Pancreas (tissue), 10 donors: Measurements from ENCODE around the gene ARHGAP31. TPM values are rescaled to one million over a fixed set of nuclear protein-coding genes. Genes with fewer than 3 reads are reported as not detected.

Experiments
- ATAC-seq, 4 donors: fragments of 200-7000 bp; cut with Tn5 transposase; one replicate each; pipeline versions ENCODE4 v1.8.0 to v1.9.1; 2020; ENCODE audit warnings: mild to moderate bottlenecking in 4 of 4, moderate library complexity in 4 of 4
- DNase-seq, 6 donors: peaks; one replicate each; pipeline ENCODE4 v3.0.0-alpha.2; 2020
- FAIRE-seq: peaks from 2 replicates; lab custom pipeline; 2012; peaks lifted over from hg19 to GRCh38; lab: Jason Lieb, UNC
- H3K27ac ChIP-seq, 4 donors: fragments of 200-600 bp; sonication (generic); 1 replicate in 3 of 4; 2 replicates in 1 of 4; pipeline versions ENCODE4 v1.5.0 to v1.8.0; 2020
- H3K27me3 ChIP-seq, 4 donors: fragments of 200-600 bp; one replicate each; pipeline ENCODE4 v1.8.0; 2021
- H3K36me3 ChIP-seq, 3 donors: fragments of 200-600 bp; sonication (generic) in 1 of 3; one replicate each; pipeline versions ENCODE4 v1.5.0 to v1.8.0; 2020 to 2021
- H3K4me1 ChIP-seq, 3 donors: fragments of 200-600 bp; one replicate each; pipeline ENCODE4 v1.8.0; 2021
- H3K4me3 ChIP-seq, 4 donors: fragments of 200-600 bp; sonication (generic) in 2 of 4; one replicate each; pipeline versions ENCODE4 v1.5.0 to v1.8.0; 2020 to 2021
- H3K9me3 ChIP-seq, 4 donors: fragments of 200-600 bp; one replicate each; pipeline ENCODE4 v1.8.0; 2021
- CTCF ChIP-seq, 4 donors: fragments of 200-600 bp; sonication (generic) in 3 of 4; IDR thresholded peaks; one replicate each; pipeline versions ENCODE4 v1.5.0 to v1.8.0; 2021; ENCODE audit warnings: antibody characterized with exemption in 4 of 4
- WGBS, 2 donors: extraction: QIAGEN DNeasy Blood & Tissue Kit; methylation state at CpG; one replicate each; pipeline ENCODE4 v1.1.7; 2013; 5-methylcytosine and 5-hydroxymethylcytosine counted together
- intact Hi-C, 3 donors: fragments of 100-400 bp; cut with DNase I; formaldehyde crosslinking; loops; one replicate each; pipeline versions ENCODE4 v1.11.1 to v1.14.2; 2022
- polyA plus RNA-seq, 2 donors: library from polyadenylated mRNA; stranded (reverse); fragments of 200-250 nt; gene quantifications; one replicate each; pipeline ENCODE4 v1.2.3, GENCODE V29; 2013
- total RNA-seq, 6 donors: library from RNA; stranded (reverse); fragmentation: NEBNext Ultra II Directional in 4 of 6; extraction: Animal tissue kit (Norgen Biotek cat#: 25700) in 4 of 6; gene quantifications; one replicate each; pipeline versions ENCODE4 v1.2.1 to v1.2.4, GENCODE V29; 2021 to 2023
- donor health status: healthy with polysubstance abuse.
- donor health status: DM: no; HTN: no; CAD: no; lungs with moderate emphysema.
- donor health status: DM: no; HTN: no; CAD: no.
- donor health status: control.
- donor health status: control.
- donor health status: Bipolar disorder and iron deficiency.
- donor health status: DM: yes; HTN: yes; CAD: no.
- donor health status: DM: no; HTN: no; CAD: no.
- donor health status: DM: no; HTN: no; CAD: no.
- donor health status: DM: yes; HTN: yes; CAD: no.

The ARHGAP31 gene
- total and polyA plus RNA-seq, 8 donors = 1.5 to 8.3 (median 3.1) TPM

- no peak for DNase-seq
- FAIRE-seq = no peak
- Histone ChIP-seq H3K9me3 (no peaks in the 10 kb centered on the region), H3K4me3 (no peak overlapping the region), H3K27me3 (no peaks in the 10 kb centered on the region), H3K4me1 (peaks cover 0 to 8% (median 5%) of the 10 kb centered on the region in 3 donors), H3K27ac (no peak overlapping the region), H3K36me3 (no peaks in the 10 kb centered on the region)
- no peak for ATAC-seq
- intact Hi-C loops = no loop called here
- no peak for TF ChIP-seq CTCF (IDR thresholded peaks at IDR 0.05)
Measured at GRCh38 chr3:119297169-119297568, 3.0 kb downstream of the ARHGAP31 start.

GRCh38 chr3:119298565-119298941, 4.4 kb downstream of the ARHGAP31 start:
- Histone ChIP-seq H3K9me3 (no peaks in the 10 kb centered on the region), H3K27me3 (no peaks in the 10 kb centered on the region), H3K36me3 (no peaks in the 10 kb centered on the region), H3K4me1 (peaks cover 0 to 4% (median 0%) of the 10 kb centered on the region in 3 donors), H3K27ac (no peak overlapping the region), H3K4me3 (no peak overlapping the region)
- no peak for TF ChIP-seq CTCF (IDR thresholded peaks at IDR 0.05)
- 87 to 88% methylated on average over 11 of the region's 11 CpGs for WGBS, 2 donors
- DNase-seq (no peak), FAIRE-seq (no peak), ATAC-seq (no peak)
- intact Hi-C loops = no loop called here

GRCh38 chr3:119300991-119301391, 6.8 kb downstream of the ARHGAP31 start:
- Histone ChIP-seq H3K27me3 (no peaks in the 10 kb centered on the region), H3K4me3 (no peak overlapping the region), H3K9me3 (no peaks in the 10 kb centered on the region), H3K27ac (peak overlapping the region in 2 of 4 donors; percentile 12 to 15), H3K36me3 (no peaks in the 10 kb centered on the region), H3K4me1 (peaks cover 0 to 4% (median 0%) of the 10 kb centered on the region in 3 donors)
- WGBS, 2 donors = 81 to 82% methylated on average over 5 of the region's 5 CpGs
- peak in 3 of 4 donors; percentile 17 to 79 (median 46) for ATAC-seq
- no peak for DNase-seq
- no peak for TF ChIP-seq CTCF (IDR thresholded peaks at IDR 0.05)
- no peak for FAIRE-seq
- intact Hi-C loops = no loop called here

GRCh38 chr3:119301662-119302061, 7.5 kb downstream of the ARHGAP31 start:
- Histone ChIP-seq H3K27me3 (no peaks in the 10 kb centered on the region), H3K9me3 (no peaks in the 10 kb centered on the region), H3K4me3 (no peak overlapping the region), H3K27ac (peak overlapping the region in 1 of 4 donors; percentile 15), H3K4me1 (no peaks in the 10 kb centered on the region), H3K36me3 (no peaks in the 10 kb centered on the region)
- intact Hi-C loops = no loop called here
- FAIRE-seq (no peak), DNase-seq (no peak), ATAC-seq (peak in 2 of 4 donors; percentile 35 to 78)
- 85 to 88% methylated on average over 3 of the region's 3 CpGs for WGBS, 2 donors
- TF ChIP-seq CTCF (IDR thresholded peaks at IDR 0.05) = no peak

GRCh38 chr3:119302697-119303551, 8.7 kb downstream of the ARHGAP31 start:
- Histone ChIP-seq H3K9me3 (no peaks in the 10 kb centered on the region), H3K27me3 (no peaks in the 10 kb centered on the region), H3K27ac (no peak overlapping the region), H3K36me3 (no peaks in the 10 kb centered on the region), H3K4me1 (no peaks in the 10 kb centered on the region), H3K4me3 (no peak overlapping the region)
- WGBS, 2 donors = 71 to 73% methylated on average over 7 of the region's 7 CpGs
- ATAC-seq (no peak), FAIRE-seq (no peak), DNase-seq (no peak)
- TF ChIP-seq CTCF (IDR thresholded peaks at IDR 0.05) = no peak
- intact Hi-C loops = no loop called here
